Progenitor cell of endocrine pancreas (in vitro differentiated cells): Measurements from ENCODE around the gene MAST4. TPM values are rescaled to one million over a fixed set of nuclear protein-coding genes. Genes with fewer than 3 reads are reported as not detected.

Source experiments
- DNase-seq: peaks from one replicate; pipeline ENCODE4 v3.0.0; 2021; ENCODE audit warnings: low spot score; ENCODE audit not compliant: unreplicated experiment
- H3K27ac Mint-ChIP-seq: 2 replicates; pipeline ENCODE4 v1.8.0; 2021; ENCODE audit warnings: mild to moderate bottlenecking, moderate library complexity, mixed read lengths
- H3K27me3 Mint-ChIP-seq: 2 replicates; pipeline ENCODE4 v1.8.0; 2021; ENCODE audit warnings: mixed read lengths
- H3K36me3 Mint-ChIP-seq: 2 replicates; pipeline ENCODE4 v1.8.0; 2022; ENCODE audit warnings: mixed read lengths; ENCODE audit not compliant: insufficient read depth
- H3K4me1 Mint-ChIP-seq: 2 replicates; pipeline ENCODE4 v1.8.0; 2021; ENCODE audit warnings: low read depth, mixed read lengths
- H3K4me3 Mint-ChIP-seq: 2 replicates; pipeline ENCODE4 v1.8.0; 2021; ENCODE audit warnings: low read depth, mild to moderate bottlenecking, moderate library complexity, mixed read lengths
- H3K9me3 Mint-ChIP-seq: 2 replicates; pipeline ENCODE4 v1.8.0; 2021; ENCODE audit warnings: low read depth, mixed read lengths
- long read RNA-seq: library from polyadenylated mRNA; unstranded; transcript quantifications from one replicate; pipeline ENCODE4 v2.0.0, GENCODE V29; 2020
- total RNA-seq: library from RNA; stranded (reverse); gene quantifications from 2 replicates; pipeline ENCODE4 v1.2.1, GENCODE V29; 2021
- TF ChIP-seq, protein P1 (sequence below): fragments of 200-600 bp; sonication (generic); IDR thresholded peaks from one replicate; pipeline ENCODE4 v1.5.0; 2021; ENCODE audit warnings: antibody characterized with exemption, mild to moderate bottlenecking; ENCODE audit not compliant: unreplicated experiment

Gene MAST4
- 45.3 and 50.8 TPM in 2 replicates for total RNA-seq
- long read RNA-seq, partial matches to known transcripts: 9 of 24 reads
- long read RNA-seq, other reads (novel, unspliced or antisense): 15 of 24 reads

DNA sequence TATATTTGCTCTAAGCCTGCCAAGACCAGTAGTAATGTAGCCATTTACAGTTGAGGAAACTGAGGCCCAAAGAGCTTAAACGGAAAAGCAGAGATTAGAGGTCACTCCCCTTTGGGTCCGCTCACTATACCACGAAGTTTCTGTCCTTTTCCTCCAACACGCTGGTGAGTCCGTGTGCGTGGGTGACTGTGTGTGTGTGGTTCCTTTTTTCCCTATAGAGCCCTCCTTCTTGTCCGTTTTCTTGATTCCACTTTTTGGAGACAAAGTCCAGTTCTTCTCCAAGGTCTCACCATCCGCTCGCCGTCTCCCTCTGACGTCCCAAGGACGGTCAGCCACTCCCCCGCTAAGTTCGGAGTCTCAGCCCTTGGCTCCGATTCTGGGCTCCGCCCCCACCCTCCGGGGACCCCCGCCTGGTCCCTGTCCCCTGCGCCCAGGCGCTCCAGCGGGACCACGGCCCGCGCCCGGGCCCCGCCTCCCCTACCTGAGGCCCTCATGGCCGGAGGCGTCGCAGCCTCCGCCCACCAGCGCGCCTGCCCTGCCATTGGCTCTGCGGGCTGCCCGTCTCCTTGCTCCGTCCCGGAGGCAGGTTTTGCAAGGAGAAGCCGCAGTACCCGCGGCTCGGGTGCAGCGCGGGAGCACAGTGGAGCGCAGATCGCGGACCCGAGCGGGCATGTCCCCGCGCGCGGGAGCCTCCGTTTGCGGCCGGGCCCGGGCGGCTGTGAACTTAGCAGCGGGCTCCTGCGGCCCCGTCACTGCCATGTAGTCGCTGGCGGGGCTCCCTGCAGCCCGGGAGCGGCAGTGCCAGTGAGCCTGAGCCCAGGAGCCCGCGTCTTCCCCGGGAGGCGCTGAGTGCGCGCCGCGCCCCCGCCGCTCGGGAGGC is at the start of gene MAST4:
Gene MAST4 (plus strand): TSS at position 638 of the 880 bp plus-strand sequence. CDS start 263 bp downstream, outside the sequence.
- DNase-seq: peak; percentile 92
- no peaks in the 10 kb centered on the region for H3K36me3 Mint-ChIP-seq
- TF ChIP-seq, protein P1, sequence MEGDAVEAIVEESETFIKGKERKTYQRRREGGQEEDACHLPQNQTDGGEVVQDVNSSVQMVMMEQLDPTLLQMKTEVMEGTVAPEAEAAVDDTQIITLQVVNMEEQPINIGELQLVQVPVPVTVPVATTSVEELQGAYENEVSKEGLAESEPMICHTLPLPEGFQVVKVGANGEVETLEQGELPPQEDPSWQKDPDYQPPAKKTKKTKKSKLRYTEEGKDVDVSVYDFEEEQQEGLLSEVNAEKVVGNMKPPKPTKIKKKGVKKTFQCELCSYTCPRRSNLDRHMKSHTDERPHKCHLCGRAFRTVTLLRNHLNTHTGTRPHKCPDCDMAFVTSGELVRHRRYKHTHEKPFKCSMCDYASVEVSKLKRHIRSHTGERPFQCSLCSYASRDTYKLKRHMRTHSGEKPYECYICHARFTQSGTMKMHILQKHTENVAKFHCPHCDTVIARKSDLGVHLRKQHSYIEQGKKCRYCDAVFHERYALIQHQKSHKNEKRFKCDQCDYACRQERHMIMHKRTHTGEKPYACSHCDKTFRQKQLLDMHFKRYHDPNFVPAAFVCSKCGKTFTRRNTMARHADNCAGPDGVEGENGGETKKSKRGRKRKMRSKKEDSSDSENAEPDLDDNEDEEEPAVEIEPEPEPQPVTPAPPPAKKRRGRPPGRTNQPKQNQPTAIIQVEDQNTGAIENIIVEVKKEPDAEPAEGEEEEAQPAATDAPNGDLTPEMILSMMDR: no peak
- H3K4me1 Mint-ChIP-seq: peaks cover 22% of the 10 kb centered on the region
- peak within 1 kb of the TSS; percentile 90 for H3K4me3 Mint-ChIP-seq
- peak within 1 kb of the TSS; percentile 25 for H3K27ac Mint-ChIP-seq
- H3K9me3 Mint-ChIP-seq: no peaks in the 10 kb centered on the region
- peaks cover 28% of the 10 kb centered on the region for H3K27me3 Mint-ChIP-seq

DNA sequence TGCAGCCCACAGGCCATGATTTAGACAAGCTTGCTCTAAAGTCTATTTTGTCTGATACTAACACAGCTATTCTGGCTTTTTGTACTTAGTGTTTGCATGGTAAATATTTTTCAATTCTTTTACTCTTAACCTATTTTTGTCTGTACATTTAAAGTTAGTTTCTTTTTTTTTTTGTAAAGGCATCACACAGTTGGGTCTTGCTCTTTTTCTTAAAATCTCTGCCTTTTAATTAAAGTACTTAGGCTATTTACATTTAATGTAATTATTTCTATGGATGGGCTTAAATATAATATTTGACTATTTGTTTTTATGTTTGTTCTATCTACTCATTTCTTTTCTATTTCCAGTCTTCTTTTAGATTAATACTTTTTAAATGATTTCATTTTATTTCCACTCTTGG is 49.7 kb upstream of the MAST4 start:
- no peak overlapping the region for H3K27ac Mint-ChIP-seq
- peaks cover 5% of the 10 kb centered on the region for H3K4me1 Mint-ChIP-seq
- peaks cover 14% of the 10 kb centered on the region for H3K9me3 Mint-ChIP-seq
- TF ChIP-seq, protein P1: no peak
- H3K36me3 Mint-ChIP-seq: peaks cover 1% of the 10 kb centered on the region
- no peak for DNase-seq
- H3K4me3 Mint-ChIP-seq: no peak overlapping the region
- H3K27me3 Mint-ChIP-seq: no peaks in the 10 kb centered on the region

DNA sequence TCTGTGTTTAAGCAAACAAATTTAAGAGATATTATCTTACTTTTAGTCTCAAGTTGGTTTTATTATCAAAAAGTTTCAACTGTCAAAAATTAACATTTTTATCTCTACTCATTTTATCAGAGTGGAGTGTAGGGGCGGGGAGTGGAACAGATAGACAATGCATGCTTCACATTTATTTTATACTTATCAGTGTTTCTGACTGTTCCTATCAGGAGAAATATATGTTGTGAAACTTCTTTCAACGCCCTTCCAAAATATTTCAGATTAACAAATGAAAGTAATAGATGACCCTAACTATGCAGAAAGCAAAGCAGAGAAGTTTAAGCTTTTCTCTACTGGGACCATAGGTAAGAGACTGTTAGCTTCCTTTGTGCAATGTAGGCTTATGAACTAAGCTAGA is 44.9 kb upstream of the MAST4 start:
- Mint-ChIP-seq H3K4me1 (peaks cover 7% of the 10 kb centered on the region), H3K36me3 (peaks cover 1% of the 10 kb centered on the region), H3K27me3 (no peaks in the 10 kb centered on the region), H3K4me3 (no peak overlapping the region), H3K9me3 (peaks cover 12% of the 10 kb centered on the region), H3K27ac (no peak overlapping the region)
- DNase-seq: no peak
- TF ChIP-seq, protein P1: no peak

DNA sequence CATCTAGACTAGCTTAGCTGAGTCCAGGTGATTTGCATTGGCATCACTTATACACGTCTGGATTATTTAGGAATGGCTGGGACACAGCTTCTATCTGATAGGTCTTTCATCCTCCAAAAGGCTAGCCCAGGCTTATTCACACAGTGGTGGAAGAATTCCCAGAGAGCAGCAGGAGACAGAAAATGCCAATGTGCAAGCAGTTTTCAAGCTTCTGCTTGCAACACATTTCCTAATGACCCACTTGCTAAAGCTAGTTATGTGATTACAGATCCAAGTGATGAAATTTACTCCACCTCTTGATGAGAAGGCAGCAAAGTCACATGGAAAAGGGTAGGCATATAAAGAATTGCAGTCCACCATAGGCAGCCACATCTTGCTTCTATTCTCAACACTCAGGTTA is 44.2 kb upstream of the MAST4 start:
- Mint-ChIP-seq H3K4me1 (peaks cover 7% of the 10 kb centered on the region), H3K36me3 (peaks cover 1% of the 10 kb centered on the region), H3K27me3 (no peaks in the 10 kb centered on the region), H3K4me3 (no peak overlapping the region), H3K9me3 (peaks cover 12% of the 10 kb centered on the region), H3K27ac (no peak overlapping the region)
- DNase-seq: no peak
- TF ChIP-seq, protein P1: no peak

DNA sequence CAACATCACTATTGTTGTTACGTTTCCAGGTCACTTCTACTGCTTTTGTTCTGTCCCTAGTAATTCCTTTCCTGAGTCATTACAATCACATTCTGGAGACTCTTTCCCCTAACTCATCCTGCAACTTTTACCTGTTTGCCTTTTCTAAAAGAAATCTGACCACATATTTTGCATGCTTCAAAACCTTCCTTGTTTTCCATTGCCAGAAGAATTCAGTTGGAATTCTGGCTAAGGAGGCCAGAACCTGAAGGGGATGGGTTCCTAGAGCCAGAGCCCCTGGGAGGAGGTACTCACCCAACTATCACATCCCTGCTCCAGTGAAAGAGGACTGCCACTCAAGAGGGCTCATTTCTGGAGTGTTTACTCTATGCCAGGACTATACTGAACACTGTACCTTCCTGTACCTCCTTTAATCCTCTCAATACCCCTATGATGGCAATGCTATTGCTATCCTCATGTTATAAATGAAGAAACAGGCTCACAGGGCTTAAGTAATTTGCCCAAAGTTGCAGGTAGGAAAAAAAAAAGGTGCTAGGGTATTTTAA is 42.8 kb upstream of the MAST4 start:
- H3K27ac Mint-ChIP-seq: no peak overlapping the region
- peaks cover 7% of the 10 kb centered on the region for H3K4me1 Mint-ChIP-seq
- TF ChIP-seq, protein P1: no peak

More for the DNA sequence above, 42.8 kb upstream of the MAST4 start:
- DNase-seq: no peak
- H3K36me3 Mint-ChIP-seq: peaks cover 1% of the 10 kb centered on the region
- H3K4me3 Mint-ChIP-seq: no peak overlapping the region
- peaks cover 12% of the 10 kb centered on the region for H3K9me3 Mint-ChIP-seq
- no peaks in the 10 kb centered on the region for H3K27me3 Mint-ChIP-seq
